GM23338 (cell line): ENCODE results near the gene AGAP5. TPM values are rescaled to one million over a fixed set of nuclear protein-coding genes. Genes with fewer than 3 reads are reported as not detected.

Experiments used
- ATAC-seq: fragments of 200-7000 bp; cut with Tn5 transposase; 3 replicates; pipeline ENCODE4 v1.9.1; 2020
- DNase-seq: peaks from one replicate; pipeline ENCODE4 v3.0.0-alpha.2; 2015; ENCODE audit warnings: low spot score
- H2AFZ ChIP-seq: fragments of 200-600 bp; sonication (generic); 2 replicates; pipeline ENCODE4 v1.8.0; 2016; ENCODE audit warnings: antibody characterized with exemption, mild to moderate bottlenecking, moderate library complexity
- H3F3A ChIP-seq: fragments of 200-600 bp; sonication (generic); replicated peaks from 2 replicates; pipeline ENCODE4 v1.8.0; 2017; ENCODE audit warnings: antibody characterized with exemption, mixed run types, low read depth
- H3K27ac ChIP-seq: fragments of 200-600 bp; sonication (generic); 2 replicates; pipeline ENCODE4 v1.6.1; 2016; ENCODE audit warnings: low read depth
- H3K27me3 ChIP-seq: fragments of 200-600 bp; sonication (generic); 2 replicates; pipeline ENCODE4 v1.8.0; 2016; ENCODE audit warnings: mild to moderate bottlenecking, mixed run types, moderate library complexity; ENCODE audit not compliant: insufficient read depth
- H3K36me3 ChIP-seq: fragments of 200-600 bp; sonication (generic); 2 replicates; pipeline ENCODE4 v1.8.0; 2016; ENCODE audit warnings: mild to moderate bottlenecking; ENCODE audit not compliant: insufficient read depth
- H3K4me1 ChIP-seq: fragments of 200-600 bp; sonication (generic); 2 replicates; pipeline ENCODE4 v1.8.0; 2016; ENCODE audit warnings: mild to moderate bottlenecking, moderate library complexity; ENCODE audit not compliant: insufficient read depth
- H3K4me2 ChIP-seq: fragments of 200-600 bp; sonication (generic); 2 replicates; pipeline ENCODE4 v1.7.1; 2017; ENCODE audit warnings: mixed run types
- H3K4me3 ChIP-seq: fragments of 200-600 bp; sonication (generic); 2 replicates; pipeline ENCODE4 v1.6.1; 2016; ENCODE audit warnings: mixed run types
- H3K79me2 ChIP-seq: fragments of 200-600 bp; sonication (generic); replicated peaks from 2 replicates; pipeline ENCODE4 v1.8.0; 2017; ENCODE audit warnings: mild to moderate bottlenecking; ENCODE audit not compliant: insufficient read depth
- H3K9me2 ChIP-seq: fragments of 200-600 bp; sonication (generic); 2 replicates; pipeline ENCODE4 v1.8.0; 2017; ENCODE audit not compliant: insufficient read depth
- H4K20me1 ChIP-seq: fragments of 200-600 bp; sonication (generic); replicated peaks from 2 replicates; pipeline ENCODE4 v1.8.0; 2017; ENCODE audit warnings: mild to moderate bottlenecking; ENCODE audit not compliant: insufficient read depth
- H3K27ac Mint-ChIP-seq: 2 replicates; pipeline ENCODE4 v1.8.0; 2020; ENCODE audit warnings: inconsistent platforms, mild to moderate bottlenecking, moderate library complexity, mixed read lengths
- H3K27me3 Mint-ChIP-seq: 3 replicates; pipeline ENCODE4 v1.8.0; 2022; ENCODE audit warnings: low read depth, mild to moderate bottlenecking, moderate library complexity, mixed read lengths, inconsistent platforms; ENCODE audit not compliant: insufficient read depth, poor library complexity
- H3K36me3 Mint-ChIP-seq: 3 replicates; pipeline ENCODE4 v1.8.0; 2021; ENCODE audit warnings: low read depth, mild to moderate bottlenecking, inconsistent platforms, moderate library complexity, mixed read lengths
- H3K4me1 Mint-ChIP-seq: 3 replicates; pipeline ENCODE4 v1.8.0; 2020; ENCODE audit warnings: mild to moderate bottlenecking, inconsistent platforms, mixed read lengths
- H3K4me3 Mint-ChIP-seq: 3 replicates; pipeline ENCODE4 v1.8.0; 2021; ENCODE audit warnings: moderate library complexity, mild to moderate bottlenecking, inconsistent platforms, mixed read lengths
- H3K9me3 Mint-ChIP-seq: 3 replicates; pipeline ENCODE4 v1.8.0; 2020; ENCODE audit warnings: moderate library complexity, mild to moderate bottlenecking, inconsistent platforms, mixed read lengths
- CTCF ChIP-seq, 2 experiments: fragments of 200-600 bp in 1 of 2; sonication (generic) in 1 of 2; conservative IDR thresholded peaks; 2 replicates each; pipeline versions ENCODE4 v1.5.1 to v1.6.1; 2016 to 2017; ENCODE audit warnings: antibody characterized with exemption in 2 of 2, low read depth in 2 of 2, mild to moderate bottlenecking in 2 of 2, moderate library complexity in 1 of 2
- ETS1 ChIP-seq: IDR thresholded peaks from 2 replicates; pipeline ENCODE4 v1.6.1; 2016; ENCODE audit warnings: antibody characterized with exemption
- EZH2 ChIP-seq: fragments of 200-600 bp; sonication (generic); IDR thresholded peaks from one replicate; pipeline ENCODE4 v1.8.0; 2017; ENCODE audit warnings: antibody characterized with exemption, mild to moderate bottlenecking, low read depth; ENCODE audit not compliant: unreplicated experiment
- EZH2phosphoT487 ChIP-seq: fragments of 200-600 bp; sonication (generic); IDR thresholded peaks from one replicate; pipeline ENCODE4 v1.8.1; 2018; ENCODE audit warnings: antibody characterized with exemption; ENCODE audit not compliant: unreplicated experiment
- JUNB ChIP-seq: IDR thresholded peaks from one replicate; pipeline ENCODE4 v1.6.1; 2016; ENCODE audit warnings: antibody characterized with exemption; ENCODE audit not compliant: unreplicated experiment
- NANOG ChIP-seq: IDR thresholded peaks from 2 replicates; pipeline ENCODE4 v1.6.1; 2016; ENCODE audit warnings: antibody characterized with exemption, borderline replicate concordance
- POLR2AphosphoS5 ChIP-seq: IDR thresholded peaks from 2 replicates; pipeline ENCODE4 v1.6.1; 2016; ENCODE audit warnings: antibody characterized with exemption, low read depth
- ZNF114 ChIP-seq: fragments of 250-450 bp; sonication (Bioruptor Pico); IDR thresholded peaks from 2 replicates; pipeline ENCODE4 v1.5.0; 2020; ENCODE audit warnings: mild to moderate bottlenecking, moderate library complexity
- polyA plus RNA-seq: library from polyadenylated mRNA; unstranded; fragments of >200 nt; fragmentation: Nextera tagmentation; extraction: Ambion mirVana; gene quantifications from 2 replicates; pipeline ENCODE4 v1.2.1, GENCODE V29; 2016
- total RNA-seq: library from RNA; depleted of rRNA; stranded (reverse); fragments of >200 nt; shearing (Covaris generic); gene quantifications from 2 replicates; pipeline ENCODE4 v1.2.3, GENCODE V29; 2014
- TF ChIP-seq, protein P1 (sequence below): fragments of 250-450 bp; sonication (Bioruptor Pico); IDR thresholded peaks from 2 replicates; pipeline ENCODE4 v1.5.0; 2020; ENCODE audit warnings: mild to moderate bottlenecking, moderate library complexity
- TF ChIP-seq, protein P2 (sequence below): IDR thresholded peaks from one replicate; pipeline ENCODE4 v1.6.1; 2018; ENCODE audit warnings: antibody characterized with exemption; ENCODE audit not compliant: unreplicated experiment

The AGAP5 gene
- total and polyA plus RNA-seq, 2 experiments from 2014 or later, result 5.0 to 5.3 TPM

- ATAC-seq (no peak), DNase-seq (no peak)
- Mint-ChIP-seq H3K36me3 (no peaks in the 10 kb centered on the region), H3K4me1 (peaks cover 4% of the 10 kb centered on the region; the same call in 1 of the 3 replicates), H3K9me3 (no peaks in the 10 kb centered on the region), H3K4me3 (no peak overlapping the region), H3K27me3 (peaks cover 8% of the 10 kb centered on the region), H3K27ac (no peak overlapping the region)
- H2AFZ ChIP-seq, result no peak overlapping the region
- H4K20me1 ChIP-seq, result no peaks in the 10 kb centered on the region
- H3K4me3 ChIP-seq, result no peak overlapping the region
- no peaks in the 10 kb centered on the region for H3K4me1 ChIP-seq
- no peaks in the 10 kb centered on the region for H3K27me3 ChIP-seq
- peaks cover 20% of the 10 kb centered on the region for H3K79me2 ChIP-seq
- H3K9me2 ChIP-seq, result no peaks in the 10 kb centered on the region
- H3F3A ChIP-seq, result peaks cover 11% of the 10 kb centered on the region; the same call in 1 of the 2 replicates
- no peak overlapping the region for H3K27ac ChIP-seq
- H3K36me3 ChIP-seq, result no peaks in the 10 kb centered on the region
- no peak overlapping the region for H3K4me2 ChIP-seq
- TF ChIP-seq, protein P1, sequence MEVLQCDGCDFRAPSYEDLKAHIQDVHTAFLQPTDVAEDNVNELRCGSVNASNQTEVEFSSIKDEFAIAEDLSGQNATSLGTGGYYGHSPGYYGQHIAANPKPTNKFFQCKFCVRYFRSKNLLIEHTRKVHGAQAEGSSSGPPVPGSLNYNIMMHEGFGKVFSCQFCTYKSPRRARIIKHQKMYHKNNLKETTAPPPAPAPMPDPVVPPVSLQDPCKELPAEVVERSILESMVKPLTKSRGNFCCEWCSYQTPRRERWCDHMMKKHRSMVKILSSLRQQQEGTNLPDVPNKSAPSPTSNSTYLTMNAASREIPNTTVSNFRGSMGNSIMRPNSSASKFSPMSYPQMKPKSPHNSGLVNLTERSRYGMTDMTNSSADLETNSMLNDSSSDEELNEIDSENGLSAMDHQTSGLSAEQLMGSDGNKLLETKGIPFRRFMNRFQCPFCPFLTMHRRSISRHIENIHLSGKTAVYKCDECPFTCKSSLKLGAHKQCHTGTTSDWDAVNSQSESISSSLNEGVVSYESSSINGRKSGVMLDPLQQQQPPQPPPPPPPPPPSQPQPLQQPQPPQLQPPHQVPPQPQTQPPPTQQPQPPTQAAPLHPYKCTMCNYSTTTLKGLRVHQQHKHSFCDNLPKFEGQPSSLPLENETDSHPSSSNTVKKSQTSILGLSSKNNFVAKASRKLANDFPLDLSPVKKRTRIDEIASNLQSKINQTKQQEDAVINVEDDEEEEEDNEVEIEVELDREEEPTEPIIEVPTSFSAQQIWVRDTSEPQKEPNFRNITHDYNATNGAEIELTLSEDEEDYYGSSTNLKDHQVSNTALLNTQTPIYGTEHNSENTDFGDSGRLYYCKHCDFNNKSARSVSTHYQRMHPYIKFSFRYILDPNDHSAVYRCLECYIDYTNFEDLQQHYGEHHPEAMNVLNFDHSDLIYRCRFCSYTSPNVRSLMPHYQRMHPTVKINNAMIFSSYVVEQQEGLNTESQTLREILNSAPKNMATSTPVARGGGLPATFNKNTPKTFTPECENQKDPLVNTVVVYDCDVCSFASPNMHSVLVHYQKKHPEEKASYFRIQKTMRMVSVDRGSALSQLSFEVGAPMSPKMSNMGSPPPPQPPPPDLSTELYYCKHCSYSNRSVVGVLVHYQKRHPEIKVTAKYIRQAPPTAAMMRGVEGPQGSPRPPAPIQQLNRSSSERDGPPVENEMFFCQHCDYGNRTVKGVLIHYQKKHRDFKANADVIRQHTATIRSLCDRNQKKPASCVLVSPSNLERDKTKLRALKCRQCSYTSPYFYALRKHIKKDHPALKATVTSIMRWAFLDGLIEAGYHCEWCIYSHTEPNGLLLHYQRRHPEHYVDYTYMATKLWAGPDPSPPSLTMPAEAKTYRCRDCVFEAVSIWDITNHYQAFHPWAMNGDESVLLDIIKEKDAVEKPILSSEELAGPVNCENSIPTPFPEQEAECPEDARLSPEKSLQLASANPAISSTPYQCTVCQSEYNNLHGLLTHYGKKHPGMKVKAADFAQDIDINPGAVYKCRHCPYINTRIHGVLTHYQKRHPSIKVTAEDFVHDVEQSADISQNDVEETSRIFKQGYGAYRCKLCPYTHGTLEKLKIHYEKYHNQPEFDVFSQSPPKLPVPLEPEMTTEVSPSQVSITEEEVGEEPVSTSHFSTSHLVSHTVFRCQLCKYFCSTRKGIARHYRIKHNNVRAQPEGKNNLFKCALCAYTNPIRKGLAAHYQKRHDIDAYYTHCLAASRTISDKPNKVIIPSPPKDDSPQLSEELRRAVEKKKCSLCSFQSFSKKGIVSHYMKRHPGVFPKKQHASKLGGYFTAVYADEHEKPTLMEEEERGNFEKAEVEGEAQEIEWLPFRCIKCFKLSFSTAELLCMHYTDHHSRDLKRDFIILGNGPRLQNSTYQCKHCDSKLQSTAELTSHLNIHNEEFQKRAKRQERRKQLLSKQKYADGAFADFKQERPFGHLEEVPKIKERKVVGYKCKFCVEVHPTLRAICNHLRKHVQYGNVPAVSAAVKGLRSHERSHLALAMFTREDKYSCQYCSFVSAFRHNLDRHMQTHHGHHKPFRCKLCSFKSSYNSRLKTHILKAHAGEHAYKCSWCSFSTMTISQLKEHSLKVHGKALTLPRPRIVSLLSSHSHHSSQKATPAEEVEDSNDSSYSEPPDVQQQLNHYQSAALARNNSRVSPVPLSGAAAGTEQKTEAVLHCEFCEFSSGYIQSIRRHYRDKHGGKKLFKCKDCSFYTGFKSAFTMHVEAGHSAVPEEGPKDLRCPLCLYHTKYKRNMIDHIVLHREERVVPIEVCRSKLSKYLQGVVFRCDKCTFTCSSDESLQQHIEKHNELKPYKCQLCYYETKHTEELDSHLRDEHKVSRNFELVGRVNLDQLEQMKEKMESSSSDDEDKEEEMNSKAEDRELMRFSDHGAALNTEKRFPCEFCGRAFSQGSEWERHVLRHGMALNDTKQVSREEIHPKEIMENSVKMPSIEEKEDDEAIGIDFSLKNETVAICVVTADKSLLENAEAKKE (CRISPR knock-in tag), result no peak
- TF ChIP-seq EZH2phosphoT487 (no peak), POLR2AphosphoS5 (no peak), ETS1 (no peak), EZH2 (no peak), ZNF114 (no peak), NANOG (no peak), JUNB (no peak), CTCF (conservative IDR thresholded peaks at IDR 0.05; ENCODE audit: low read depth in 2 of 2) (no peak)
- TF ChIP-seq, protein P2, sequence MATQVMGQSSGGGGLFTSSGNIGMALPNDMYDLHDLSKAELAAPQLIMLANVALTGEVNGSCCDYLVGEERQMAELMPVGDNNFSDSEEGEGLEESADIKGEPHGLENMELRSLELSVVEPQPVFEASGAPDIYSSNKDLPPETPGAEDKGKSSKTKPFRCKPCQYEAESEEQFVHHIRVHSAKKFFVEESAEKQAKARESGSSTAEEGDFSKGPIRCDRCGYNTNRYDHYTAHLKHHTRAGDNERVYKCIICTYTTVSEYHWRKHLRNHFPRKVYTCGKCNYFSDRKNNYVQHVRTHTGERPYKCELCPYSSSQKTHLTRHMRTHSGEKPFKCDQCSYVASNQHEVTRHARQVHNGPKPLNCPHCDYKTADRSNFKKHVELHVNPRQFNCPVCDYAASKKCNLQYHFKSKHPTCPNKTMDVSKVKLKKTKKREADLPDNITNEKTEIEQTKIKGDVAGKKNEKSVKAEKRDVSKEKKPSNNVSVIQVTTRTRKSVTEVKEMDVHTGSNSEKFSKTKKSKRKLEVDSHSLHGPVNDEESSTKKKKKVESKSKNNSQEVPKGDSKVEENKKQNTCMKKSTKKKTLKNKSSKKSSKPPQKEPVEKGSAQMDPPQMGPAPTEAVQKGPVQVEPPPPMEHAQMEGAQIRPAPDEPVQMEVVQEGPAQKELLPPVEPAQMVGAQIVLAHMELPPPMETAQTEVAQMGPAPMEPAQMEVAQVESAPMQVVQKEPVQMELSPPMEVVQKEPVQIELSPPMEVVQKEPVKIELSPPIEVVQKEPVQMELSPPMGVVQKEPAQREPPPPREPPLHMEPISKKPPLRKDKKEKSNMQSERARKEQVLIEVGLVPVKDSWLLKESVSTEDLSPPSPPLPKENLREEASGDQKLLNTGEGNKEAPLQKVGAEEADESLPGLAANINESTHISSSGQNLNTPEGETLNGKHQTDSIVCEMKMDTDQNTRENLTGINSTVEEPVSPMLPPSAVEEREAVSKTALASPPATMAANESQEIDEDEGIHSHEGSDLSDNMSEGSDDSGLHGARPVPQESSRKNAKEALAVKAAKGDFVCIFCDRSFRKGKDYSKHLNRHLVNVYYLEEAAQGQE, result no peak
Observed at GRCh38 chr10:73629165-73629564, 68.7 kb downstream of the AGAP5 start.
